ENCODE results near the gene PPP6R2.
A peak's percentile ranks its signal among the peaks of the same experiment; 100 is the strongest.

PPP6R2 gene

DNA sequence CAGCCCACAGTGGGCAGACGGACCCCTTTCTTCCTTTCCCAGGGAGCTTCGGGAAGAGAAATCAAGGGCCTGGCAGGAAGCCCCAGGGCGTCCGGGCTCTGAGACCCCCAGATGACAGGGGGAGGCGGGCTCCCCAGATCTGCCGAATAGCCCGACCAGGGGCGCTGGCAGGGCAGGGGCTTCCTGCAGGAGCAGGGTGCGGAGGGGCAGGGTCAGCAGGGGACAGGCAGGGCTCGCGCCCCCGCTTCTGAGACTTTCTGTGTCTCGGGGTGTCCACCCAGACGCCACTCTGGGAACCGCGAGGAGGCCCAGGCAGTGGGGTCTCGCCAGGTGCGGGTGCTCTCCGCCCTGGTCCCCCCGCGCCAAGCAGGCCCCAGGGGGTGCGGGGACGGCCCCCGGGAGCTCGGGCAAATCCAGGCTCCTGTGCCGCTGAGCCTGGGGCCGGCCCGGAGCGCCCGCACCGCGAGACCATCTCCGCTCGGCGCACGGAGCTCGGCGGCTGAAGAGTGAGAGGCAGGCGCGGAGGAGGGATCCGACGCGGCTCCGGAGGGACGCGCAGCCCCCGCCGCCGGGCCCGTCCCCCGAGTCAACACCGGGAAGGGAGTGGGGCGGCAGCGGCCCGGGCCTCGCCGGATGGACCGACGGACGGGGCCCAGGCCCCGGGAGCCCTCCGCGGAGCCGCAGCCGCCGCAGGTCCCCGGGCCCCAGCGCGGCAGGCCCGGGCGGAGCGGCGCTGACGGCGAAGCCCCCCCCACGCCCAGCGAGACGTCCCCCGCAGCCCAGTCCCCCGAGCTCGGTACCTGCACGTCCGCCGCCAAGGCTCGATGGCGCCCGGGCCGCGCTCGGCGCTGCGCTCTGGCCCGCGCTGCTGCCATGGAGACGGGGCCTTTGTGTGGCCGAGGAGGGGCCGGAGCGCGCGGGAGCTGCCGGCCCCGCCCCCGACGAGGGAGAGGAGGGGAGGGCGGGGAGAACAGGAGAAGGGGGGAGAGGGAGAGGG lies 36.1 kb upstream of the PPP6R2 start, which contains the start of gene PLXNB2:
Gene PLXNB2, minus strand, starts transcription at position 894 of the 997 bp plus-strand sequence. CDS start 17,062 bp downstream, outside the sequence.
- TF ChIP-seq CTCF (IDR thresholded peaks at IDR 0.05; ENCODE audit: borderline replicate concordance, control extremely low read depth, extremely low read depth, insufficient read depth, missing control alignments) = no peak
- DNase-seq (ENCODE audit: low spot score) = peak; percentile 94
- in situ Hi-C loops (cut with MboI; ENCODE audit: low sequenced_read_pairs, unreplicated experiment) = no loop called here

GRCh38 chr22:50307890-50308596 lies 35.1 kb upstream of the PPP6R2 start:
- in situ Hi-C loops (cut with MboI; ENCODE audit: low sequenced_read_pairs, unreplicated experiment) = no loop called here
- DNase-seq (ENCODE audit: low spot score) = no peak
- TF ChIP-seq CTCF (IDR thresholded peaks at IDR 0.05; ENCODE audit: borderline replicate concordance, control extremely low read depth, extremely low read depth, insufficient read depth, missing control alignments) = no peak

GRCh38 chr22:50308597-50308935 lies 34.6 kb upstream of the PPP6R2 start:
- DNase-seq (ENCODE audit: low spot score) = no peak
- in situ Hi-C loops (cut with MboI; ENCODE audit: low sequenced_read_pairs, unreplicated experiment) = no loop called here
- TF ChIP-seq CTCF (IDR thresholded peaks at IDR 0.05; ENCODE audit: borderline replicate concordance, control extremely low read depth, extremely low read depth, insufficient read depth, missing control alignments) = no peak

DNA sequence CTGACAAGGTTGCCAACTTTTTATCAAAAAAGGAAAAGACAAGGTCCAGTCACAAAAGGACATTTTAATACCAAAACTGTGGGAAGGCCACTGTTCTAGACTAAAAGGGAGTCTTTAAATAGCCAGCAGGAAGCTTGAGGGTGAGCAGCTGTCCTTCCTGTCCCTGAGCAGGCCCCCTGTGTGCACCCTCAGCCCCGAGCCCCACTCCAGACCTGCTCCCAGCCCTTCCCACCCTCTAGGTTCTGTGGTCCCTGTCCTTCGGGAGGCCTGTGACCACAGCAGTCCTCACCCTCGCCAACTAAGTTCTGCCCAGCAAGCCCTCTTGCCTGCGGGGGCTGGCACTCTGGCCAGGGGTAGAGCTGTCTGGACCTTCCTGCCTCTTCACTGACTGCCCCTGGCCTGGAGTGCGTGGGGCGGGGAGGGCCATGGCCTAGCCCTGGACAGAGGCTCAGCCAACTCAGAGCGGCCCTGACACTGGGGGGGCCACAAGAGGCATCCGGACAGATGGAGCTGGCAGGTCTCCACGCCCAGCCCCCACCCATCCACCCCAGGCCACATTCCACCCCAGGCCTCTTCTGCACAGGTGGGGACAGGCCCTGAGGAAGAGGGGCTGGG lies 34.0 kb upstream of the PPP6R2 start:
- in situ Hi-C loops (cut with MboI; ENCODE audit: low sequenced_read_pairs, unreplicated experiment) = no loop called here
- no peak for DNase-seq (ENCODE audit: low spot score)
- no peak for TF ChIP-seq CTCF (IDR thresholded peaks at IDR 0.05; ENCODE audit: borderline replicate concordance, control extremely low read depth, extremely low read depth, insufficient read depth, missing control alignments)

GRCh38 chr22:50309601-50309991 lies 33.5 kb upstream of the PPP6R2 start:
- DNase-seq (ENCODE audit: low spot score) = no peak
- no peak for TF ChIP-seq CTCF (IDR thresholded peaks at IDR 0.05; ENCODE audit: borderline replicate concordance, control extremely low read depth, extremely low read depth, insufficient read depth, missing control alignments)
- in situ Hi-C loops (cut with MboI; ENCODE audit: low sequenced_read_pairs, unreplicated experiment) = no loop called here

- no peak for TF ChIP-seq CTCF (IDR thresholded peaks at IDR 0.05; ENCODE audit: borderline replicate concordance, control extremely low read depth, extremely low read depth, insufficient read depth, missing control alignments)
- no peak for DNase-seq (ENCODE audit: low spot score)
- in situ Hi-C loops (cut with MboI; ENCODE audit: low sequenced_read_pairs, unreplicated experiment) = no loop called here
These were observed 33.0 kb upstream of the PPP6R2 start for GRCh38 chr22:50310031-50310722.
